Endometrial microvascular endothelial cells (primary cell): ENCODE results near the gene TNPO3. TPM values are rescaled to one million over a fixed set of nuclear protein-coding genes. Genes with fewer than 3 reads are reported as not detected.

Experiments used
- in situ Hi-C: cut with HindIII; loops from 2 replicates; pipeline ENCODE4 v1.10.0; 2017; ENCODE audit warnings: low sequenced_read_pairs, low pct_unique_long_range_greater_than_20kb; ENCODE audit errors: inconsistent ontology term
- total RNA-seq: library from RNA; depleted of rRNA; stranded (reverse); fragments of >200 nt; gene quantifications from one replicate; pipeline ENCODE4 v1.2.3, GENCODE V29; 2015; ENCODE audit errors: inconsistent ontology term

Gene TNPO3
- total RNA-seq, 1 donor from 2014 or later = 77.7 TPM

DNA sequence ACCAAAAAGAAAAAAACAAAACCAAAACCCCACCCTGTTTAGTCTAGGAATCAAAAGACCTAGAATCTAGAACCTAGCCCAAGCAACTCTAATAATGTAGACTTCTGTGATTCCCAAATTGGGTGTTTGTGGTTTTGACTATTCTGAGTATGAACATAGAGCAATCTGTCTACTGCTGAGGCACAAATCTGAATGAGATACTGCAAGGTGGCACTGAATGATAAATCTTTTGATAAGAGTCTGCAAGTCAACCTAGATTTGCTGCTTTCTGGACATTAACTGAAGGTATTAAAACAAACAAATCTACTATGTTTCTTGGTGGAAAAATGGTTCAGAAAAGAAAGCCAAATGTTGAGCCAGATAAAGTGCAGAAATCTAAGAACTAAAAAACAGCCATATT is 66.5 kb downstream of the TNPO3 start:
- in situ Hi-C loops = no loop called here

DNA sequence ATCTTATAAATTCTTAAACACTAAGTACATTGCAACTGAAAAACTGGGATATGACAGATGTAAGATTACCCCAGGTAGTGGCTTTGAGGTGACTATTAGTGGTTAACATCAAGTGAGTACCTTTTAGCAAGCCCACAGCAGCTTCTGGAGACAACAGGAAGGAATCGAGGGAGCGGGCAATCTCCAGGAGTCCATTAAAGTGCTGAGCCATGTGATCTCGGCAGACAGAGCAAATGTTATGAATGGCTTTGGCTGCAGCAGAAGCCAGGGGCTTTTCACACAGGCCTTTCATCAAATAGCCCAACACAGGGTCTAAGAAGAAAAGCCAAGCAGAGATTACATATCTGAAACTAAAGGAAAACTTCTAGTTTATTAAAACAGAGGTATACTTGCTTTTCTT is 68.3 kb downstream of the TNPO3 start:
- in situ Hi-C loops = no loop called here

DNA sequence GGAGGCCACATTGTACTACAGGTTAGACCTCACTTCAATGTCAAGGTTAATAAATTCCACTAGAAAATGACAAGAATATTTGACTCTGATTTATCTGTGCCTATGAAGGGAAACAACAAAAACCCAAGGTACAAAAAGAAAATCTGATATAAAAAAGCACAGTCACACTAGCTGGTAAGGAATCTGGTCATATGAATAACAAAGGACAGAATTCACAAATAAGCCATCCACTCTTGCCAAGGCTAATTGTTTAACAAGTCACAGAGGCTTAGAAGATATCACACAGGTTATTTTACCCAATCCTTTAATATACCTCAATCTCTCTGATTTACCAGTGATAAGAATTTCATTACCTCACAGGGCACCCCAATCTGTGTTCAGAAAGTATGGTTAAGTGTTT is 69.3 kb downstream of the TNPO3 start:
- in situ Hi-C loops = no loop called here

DNA sequence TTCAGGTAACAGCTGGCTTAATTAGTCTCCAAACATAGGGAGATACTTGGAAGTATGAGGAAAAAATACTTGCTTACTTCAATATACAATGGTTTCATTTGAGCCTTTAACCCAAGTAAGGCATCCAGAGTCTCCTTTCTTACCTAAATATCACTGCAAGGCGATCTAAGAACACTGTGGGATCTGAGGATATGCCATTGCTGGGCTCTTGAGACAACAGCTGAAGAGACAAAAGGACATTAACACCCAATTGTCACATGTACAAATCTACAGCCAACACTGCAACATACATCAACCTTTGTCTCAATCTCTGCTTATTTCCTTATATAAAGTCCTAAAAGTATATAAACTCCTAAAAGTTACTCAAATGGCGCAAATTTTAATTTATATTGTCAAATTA is 72.8 kb downstream of the TNPO3 start:
- in situ Hi-C loops = no loop called here

DNA sequence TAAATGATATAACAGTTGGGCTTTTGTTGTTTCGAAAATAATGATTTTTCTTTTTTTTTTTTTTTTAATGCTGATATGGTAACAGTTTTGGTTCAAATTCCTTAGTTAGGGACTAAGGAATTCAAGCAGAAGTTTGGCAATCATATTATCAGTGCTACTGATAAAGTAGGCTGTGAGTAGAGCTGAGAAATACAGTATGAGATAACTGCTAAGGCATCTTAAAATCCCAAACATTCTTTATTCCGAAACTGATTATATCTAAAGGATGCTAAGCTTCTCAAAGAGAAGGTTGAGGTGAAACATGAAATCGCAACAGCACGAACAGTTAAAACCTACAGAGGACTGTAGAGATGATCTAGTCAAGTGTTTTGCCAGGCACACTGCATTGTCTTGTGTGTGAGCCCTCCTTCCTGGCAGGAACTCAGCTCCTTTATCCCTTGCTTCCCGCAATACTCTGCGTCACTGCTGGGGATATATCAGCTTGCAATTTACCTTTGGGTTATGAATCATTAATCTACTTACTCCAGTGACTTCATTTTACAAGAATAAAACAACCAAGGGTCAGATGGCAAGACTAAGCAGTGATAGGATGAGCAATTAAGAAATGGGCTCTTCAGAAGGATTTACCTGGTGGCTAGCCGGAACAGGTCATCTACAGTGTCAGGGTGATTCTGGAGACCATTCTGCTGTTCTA is 80.5 kb downstream of the TNPO3 start:
- in situ Hi-C loops = no loop called here

DNA sequence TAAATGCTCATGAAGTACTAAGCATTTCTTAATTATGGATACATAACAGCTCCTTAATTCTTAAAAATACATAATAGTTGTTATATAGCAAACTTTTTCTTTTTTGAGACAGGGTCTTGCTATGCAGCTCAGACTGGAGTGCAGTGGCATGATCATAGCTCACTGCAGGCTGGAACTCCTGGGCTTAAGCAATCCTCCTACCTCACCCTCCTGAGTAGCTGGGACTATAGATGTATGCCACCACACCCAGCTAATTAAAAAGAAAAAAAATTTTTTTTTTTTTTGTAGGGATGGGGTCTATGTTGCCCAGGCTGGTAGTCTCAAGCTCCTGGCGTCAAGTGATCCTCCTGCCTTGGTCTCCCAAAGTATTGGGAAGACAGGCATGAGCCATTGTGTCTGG is 86.3 kb downstream of the TNPO3 start:
- in situ Hi-C loops = no loop called here

DNA sequence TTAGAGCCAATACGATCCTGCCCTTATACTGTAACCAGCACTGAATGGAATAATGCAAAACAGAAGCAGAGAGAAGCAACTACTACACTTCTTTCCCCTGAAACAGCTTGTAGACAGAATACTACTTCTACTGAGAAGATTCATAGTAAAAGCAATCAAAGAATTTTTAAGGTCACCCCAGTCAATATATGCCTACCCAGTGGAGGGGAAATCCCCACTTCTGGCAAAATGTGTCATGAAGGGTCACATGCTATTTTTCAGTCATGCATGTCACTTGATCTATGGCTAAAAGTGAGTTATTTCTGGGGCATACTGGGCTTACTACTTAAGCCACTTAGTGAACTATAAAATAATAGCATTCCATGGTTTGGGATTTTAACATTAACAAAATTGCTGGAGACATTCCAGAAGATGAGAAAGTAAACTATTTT is 91.6 kb downstream of the TNPO3 start:
- in situ Hi-C loops = no loop called here

DNA sequence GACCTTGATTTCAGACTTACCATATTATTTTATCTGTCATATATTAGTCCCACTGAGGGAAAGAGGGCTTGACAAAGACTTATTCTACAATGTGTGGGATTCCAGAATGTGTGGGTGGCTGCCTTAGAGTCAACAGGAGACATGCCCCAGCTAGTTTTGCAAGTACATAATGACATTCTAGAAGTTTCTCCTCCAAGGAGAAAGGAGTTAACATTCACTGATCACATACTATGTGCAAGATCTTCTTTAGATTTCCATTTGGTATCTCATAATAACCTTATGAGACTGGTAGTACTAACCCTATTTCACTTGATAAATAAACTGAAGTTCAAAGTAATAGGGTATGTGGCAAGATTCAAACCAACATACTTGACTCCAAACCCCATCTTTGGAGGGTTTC is 92.0 kb downstream of the TNPO3 start:
- in situ Hi-C loops = no loop called here

DNA sequence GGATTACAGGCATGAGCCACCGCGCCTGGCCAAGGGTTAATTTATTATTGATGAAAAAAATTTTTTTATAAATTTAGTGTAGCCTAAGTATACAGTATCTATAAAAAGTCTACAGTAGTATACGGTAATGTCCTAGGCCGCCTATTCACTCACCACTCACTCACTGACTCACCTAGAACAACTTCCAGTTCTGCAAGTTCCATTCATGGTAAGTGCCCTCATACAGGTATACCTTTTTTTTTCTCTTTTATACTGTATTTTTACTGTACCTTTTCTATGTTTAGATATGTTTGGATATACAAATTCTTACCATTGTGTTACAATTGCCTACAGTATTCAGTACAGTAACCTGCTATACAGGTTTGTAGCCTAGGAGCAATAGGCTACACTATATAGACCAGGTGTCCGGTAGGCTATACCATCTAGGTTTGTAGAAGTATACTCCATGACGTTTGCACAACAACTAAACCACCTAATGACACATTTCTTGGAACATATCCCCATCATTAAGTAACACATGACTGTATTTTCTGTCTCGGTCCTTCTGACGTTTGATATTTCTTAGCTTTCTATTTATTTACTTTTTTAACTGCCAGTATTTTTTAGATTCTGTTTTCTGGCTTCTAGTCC is 93.8 kb downstream of the TNPO3 start:
- in situ Hi-C loops = no loop called here

DNA sequence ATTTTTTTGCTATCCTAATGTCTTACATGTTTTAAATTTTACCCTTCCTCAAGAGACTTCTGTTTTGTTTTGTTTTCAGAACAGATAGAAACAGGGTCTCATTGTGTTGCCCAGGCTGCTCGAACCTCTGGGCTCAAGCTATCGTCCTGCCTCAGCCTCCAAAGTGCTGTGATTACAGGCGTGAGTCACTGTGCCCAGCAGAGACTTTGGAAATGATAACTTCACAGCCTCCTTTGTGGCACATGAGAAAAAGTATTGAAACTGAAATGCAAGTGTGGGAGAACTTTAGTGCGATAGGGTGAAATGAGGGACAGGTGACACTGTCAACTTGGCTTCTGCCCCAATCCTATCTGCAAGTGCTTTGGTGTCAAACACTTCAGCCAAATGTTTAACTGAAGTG is 95.6 kb downstream of the TNPO3 start:
- in situ Hi-C loops = no loop called here

DNA sequence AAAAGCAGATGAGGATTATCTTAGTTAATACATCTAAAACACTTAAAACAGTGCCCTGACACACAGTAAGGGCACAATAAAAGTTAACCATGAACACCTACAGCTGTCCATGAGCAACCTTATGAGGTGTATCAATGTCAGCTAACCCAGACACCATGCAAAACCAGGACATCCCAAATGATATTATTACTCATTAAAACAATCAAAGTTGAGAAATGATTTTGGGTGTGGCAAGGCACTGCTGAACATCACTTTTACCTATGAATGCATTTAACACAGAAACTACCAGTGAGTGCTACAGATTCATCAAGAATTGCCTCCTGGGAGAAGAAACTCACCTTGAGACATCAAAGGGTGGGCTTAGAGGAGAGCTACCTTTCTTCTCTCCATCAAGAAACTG is 98.9 kb downstream of the TNPO3 start:
- in situ Hi-C loops = no loop called here

DNA sequence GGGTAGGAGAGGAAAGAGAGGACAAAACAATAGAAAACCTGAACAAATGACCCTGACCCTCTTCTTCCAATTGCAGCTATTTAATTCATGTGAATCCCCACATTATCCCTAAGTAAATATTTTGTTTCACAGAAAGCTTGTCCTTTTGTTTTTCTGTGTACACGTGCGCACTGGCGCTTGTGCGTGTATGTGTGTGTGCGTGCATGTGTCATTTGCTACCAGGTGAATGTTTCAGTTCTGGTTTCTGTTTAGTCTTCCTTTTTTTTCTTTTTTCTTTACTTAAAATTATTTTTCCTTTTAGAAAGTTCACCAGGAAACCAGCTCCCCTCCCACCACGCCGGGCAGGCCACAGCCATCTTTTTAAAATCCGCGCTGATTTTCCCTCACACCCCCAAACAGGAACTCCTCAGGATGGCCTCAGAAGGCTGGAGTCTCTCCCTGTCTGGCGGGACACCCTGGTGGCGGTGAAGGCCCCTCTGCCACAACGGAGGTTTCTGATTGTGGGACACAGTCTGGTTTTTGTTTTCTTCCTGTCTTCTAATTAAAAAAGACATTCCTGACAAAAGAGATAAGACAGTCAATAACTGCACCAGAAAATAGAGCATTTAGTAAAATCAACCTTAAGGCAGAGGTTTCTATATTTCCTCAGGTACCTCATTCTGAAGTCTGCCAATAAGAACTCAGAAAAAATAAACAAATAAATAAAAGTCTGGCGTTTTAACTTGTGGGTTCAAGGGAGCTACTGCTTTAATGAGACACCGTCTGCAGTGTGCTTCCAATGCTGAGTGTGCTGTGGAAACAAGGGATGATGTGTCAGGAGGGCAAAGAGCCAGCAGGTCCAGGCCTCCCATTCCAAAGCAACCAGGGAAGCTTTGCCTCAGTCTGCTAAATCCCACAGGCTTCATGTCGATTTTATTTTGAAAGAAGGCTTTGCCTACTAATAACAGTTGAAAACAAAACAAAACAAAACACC is 99.8 kb downstream of the TNPO3 start:
- in situ Hi-C loops = no loop called here

DNA sequence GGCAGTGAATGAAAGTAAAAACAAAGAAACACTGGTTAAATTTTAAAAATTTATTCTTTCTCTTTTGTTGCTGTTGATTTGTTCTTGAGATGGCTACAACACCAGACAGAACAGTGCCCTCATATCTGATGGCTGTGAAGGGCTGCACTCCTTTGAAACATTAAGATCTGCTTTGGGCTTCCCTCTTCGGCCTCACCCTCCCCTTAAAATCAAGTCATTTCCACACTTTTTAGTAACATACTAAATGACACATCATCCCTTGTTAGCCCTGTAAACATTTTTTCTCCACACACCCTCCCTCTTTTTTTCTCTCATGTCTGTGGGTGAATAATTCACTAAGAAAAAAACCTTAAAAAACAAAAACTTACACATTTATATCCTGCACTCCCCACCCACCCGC is 100.8 kb downstream of the TNPO3 start:
- in situ Hi-C loops = no loop called here

DNA sequence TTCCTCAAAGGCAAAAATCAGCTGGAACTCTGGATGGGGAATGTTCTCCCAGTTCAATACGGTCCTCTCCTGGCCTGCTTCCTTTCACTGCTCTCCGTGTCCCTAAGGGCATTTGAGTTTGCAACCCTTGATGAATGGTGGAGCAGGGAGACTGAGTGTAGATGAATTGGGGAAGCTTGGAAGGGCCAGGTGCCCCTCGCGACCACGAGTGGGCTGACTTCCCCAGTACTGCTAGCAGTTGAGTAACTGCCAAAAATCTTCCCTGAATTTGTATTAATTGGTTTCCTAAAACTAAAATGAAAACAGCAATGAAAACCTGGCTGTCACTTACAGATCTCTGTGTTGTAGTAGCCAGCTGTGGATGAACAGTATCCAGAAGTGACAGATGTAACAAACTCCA is 103.6 kb downstream of the TNPO3 start:
- in situ Hi-C loops = no loop called here

DNA sequence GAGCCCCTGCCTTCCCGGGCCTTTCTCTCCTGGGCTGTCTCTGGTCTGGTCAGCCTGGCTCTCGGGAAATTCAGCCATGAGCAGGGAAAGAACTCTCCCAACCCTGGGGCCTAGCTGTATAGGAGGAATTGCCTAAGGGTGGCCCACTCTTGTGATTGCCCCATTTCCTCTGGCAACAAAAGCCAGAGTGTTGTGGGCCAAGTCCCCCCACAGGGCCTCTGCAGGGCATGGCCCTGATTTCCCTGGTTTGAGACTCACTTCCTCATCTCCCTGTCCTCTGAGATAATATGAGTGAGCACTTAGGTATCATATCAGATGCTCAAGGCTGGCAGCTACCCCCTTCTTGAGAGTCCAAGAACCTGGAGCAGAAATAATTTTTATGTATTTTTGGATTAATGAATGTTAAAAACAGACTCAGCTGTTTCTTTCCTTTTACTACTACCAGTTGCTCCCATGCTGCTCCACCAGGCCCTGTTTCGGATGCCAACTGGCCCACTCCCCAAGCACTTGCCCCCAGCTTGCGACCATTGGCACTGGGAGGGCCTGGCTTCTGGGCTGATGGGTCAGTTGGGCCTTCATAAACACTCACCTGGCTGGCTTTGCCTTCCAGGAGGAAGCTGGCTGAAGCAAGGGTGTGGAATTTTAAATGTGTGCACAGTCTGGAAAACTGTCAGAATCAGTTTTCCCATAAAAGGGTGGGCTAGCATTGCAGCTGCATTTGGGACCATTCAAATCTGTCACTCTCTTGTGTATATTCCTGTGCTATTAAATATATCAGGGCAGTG is 105.7 kb downstream of the TNPO3 start:
- in situ Hi-C loops = no loop called here

DNA sequence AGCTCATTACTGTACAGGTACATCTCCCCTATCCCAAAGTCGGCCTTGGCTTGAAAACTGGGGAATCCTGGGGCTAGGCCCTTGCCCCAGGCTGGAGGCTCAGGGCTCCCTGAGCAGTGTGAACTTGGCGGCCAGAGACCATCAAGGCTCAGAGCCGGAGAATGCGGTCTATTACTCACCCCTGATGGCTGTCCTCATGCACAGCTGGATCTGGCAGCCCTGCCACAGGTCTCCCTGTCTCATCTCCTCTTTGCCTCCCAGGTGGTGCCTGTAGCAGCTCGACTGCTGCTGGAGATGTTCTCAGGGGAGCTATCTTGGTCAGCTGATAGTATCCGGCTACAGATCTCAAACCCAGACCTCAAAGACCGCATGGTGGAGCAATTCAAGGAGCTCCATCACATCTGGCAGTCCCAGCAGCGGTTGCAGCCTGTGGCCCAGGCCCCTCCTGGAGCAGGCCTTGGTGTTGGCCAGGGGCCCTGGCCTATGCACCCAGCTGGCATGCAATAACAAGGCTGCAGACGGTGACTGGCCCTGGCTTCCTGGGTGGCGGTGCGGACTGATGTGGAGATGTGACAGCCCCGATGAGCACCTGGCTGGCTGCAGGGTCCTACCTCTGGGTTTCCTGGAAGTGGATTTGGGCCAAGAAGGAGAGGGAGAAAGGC is 106.5 kb downstream of the TNPO3 start:
- in situ Hi-C loops = no loop called here

DNA sequence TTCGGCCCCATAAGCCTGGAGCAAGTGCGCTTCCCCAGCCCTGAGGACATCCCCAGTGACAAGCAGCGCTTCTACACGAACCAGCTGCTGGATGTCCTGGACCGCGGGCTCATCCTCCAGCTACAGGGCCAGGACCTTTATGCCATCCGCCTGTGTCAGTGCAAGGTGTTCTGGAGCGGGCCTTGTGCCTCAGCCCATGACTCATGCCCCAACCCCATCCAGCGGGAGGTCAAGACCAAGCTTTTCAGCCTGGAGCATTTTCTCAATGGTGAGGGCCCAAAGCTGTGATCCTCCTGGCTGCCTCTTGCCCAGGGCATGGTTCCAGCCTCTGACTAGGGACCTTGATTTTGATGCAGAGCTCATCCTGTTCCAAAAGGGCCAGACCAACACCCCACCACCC is 107.1 kb downstream of the TNPO3 start:
- in situ Hi-C loops = no loop called here

DNA sequence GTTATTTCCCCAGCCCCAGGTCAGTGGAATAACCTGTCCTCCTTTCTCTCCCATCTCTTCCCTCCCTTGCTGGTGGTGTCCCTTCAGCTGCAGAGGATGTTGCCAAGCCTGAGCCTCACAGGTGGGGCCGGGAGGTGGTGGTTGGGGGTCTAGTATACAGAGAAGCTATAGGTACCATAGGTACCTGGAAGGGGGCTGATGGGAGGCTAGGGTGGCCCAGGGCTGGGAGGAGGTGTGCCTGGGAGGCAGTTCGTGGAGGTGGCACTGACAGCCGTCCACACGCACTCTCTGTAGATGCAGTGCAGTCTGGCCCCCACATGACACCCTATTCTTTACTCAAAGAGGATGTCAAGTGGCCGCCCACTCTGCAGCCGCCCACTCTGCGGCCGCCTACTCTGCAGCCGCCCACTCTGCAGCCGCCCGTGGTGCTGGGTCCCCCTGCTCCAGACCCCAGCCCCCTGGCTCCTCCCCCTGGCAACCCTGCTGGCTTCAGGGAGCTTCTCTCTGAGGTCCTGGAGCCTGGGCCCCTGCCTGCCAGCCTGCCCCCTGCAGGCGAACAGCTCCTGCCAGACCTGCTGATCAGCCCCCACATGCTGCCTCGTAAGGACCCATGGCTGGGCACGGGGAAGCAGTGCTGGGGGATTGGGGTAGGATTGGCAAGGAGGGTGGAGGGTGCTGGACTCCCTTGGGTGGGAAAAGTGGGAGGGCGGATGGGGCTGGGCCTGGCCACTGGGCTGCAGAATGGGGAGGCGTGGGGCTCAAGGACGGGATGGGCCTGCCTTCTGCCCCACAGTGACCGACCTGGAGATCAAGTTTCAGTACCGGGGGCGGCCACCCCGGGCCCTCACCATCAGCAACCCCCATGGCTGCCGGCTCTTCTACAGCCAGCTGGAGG is 107.7 kb downstream of the TNPO3 start:
- in situ Hi-C loops = no loop called here
